Neural progenitor cell (in vitro differentiated cells): Measurements from ENCODE around the gene UBE2M. TPM values are rescaled to one million over a fixed set of nuclear protein-coding genes. Genes with fewer than 3 reads are reported as not detected.

Experiments used
- DNase-seq: peaks from one replicate; pipeline ENCODE4 v3.0.0-alpha.2; 2016; ENCODE audit warnings: low spot score
- H2AFZ ChIP-seq: fragments of 200-600 bp; sonication (generic); replicated peaks from 2 replicates; pipeline ENCODE4 v1.6.1; 2016; ENCODE audit warnings: antibody characterized with exemption
- H3F3A ChIP-seq: fragments of 200-600 bp; sonication (generic); 2 replicates; pipeline ENCODE4 v1.6.1; 2016; ENCODE audit warnings: antibody characterized with exemption, low read depth
- H3K27ac ChIP-seq: fragments of 200-600 bp; sonication (generic); 2 replicates; pipeline ENCODE4 v1.5.1; 2016; ENCODE audit warnings: mild to moderate bottlenecking
- H3K27me3 ChIP-seq: fragments of 200-600 bp; sonication (generic); 2 replicates; pipeline ENCODE4 v1.6.1; 2016; ENCODE audit warnings: mild to moderate bottlenecking, moderate library complexity
- H3K36me3 ChIP-seq: fragments of 200-600 bp; sonication (generic); 2 replicates; pipeline ENCODE4 v1.5.1; 2016
- H3K4me1 ChIP-seq: fragments of 200-600 bp; sonication (generic); 2 replicates; pipeline ENCODE4 v1.6.1; 2016; ENCODE audit warnings: mixed run types
- H3K4me2 ChIP-seq: fragments of 200-600 bp; sonication (generic); 2 replicates; pipeline ENCODE4 v1.6.1; 2016
- H3K4me3 ChIP-seq: fragments of 200-600 bp; sonication (generic); 2 replicates; pipeline ENCODE4 v1.5.1; 2016
- H3K79me2 ChIP-seq: fragments of 200-600 bp; sonication (generic); 2 replicates; pipeline ENCODE4 v1.6.1; 2016; ENCODE audit warnings: low read depth
- H3K9ac ChIP-seq: fragments of 200-600 bp; sonication (generic); 2 replicates; pipeline ENCODE4 v1.6.1; 2016
- H3K9me3 ChIP-seq: fragments of 200-600 bp; sonication (generic); 2 replicates; pipeline ENCODE4 v1.5.1; 2016; ENCODE audit warnings: low read depth
- H4K20me1 ChIP-seq: fragments of 200-600 bp; sonication (generic); 2 replicates; pipeline ENCODE4 v1.6.1; 2016; ENCODE audit warnings: low read depth
- H3K27ac Mint-ChIP-seq: 3 replicates; pipeline ENCODE4 v1.8.0; 2021; ENCODE audit warnings: mixed read lengths
- H3K27me3 Mint-ChIP-seq: 2 replicates; pipeline ENCODE4 v1.8.0; 2022; ENCODE audit warnings: low read depth, mild to moderate bottlenecking, inconsistent platforms, moderate library complexity, mixed read lengths; ENCODE audit not compliant: insufficient read depth
- H3K36me3 Mint-ChIP-seq: 3 replicates; pipeline ENCODE4 v1.8.0; 2021; ENCODE audit warnings: mixed read lengths
- H3K4me1 Mint-ChIP-seq: 3 replicates; pipeline ENCODE4 v1.8.0; 2021; ENCODE audit warnings: mixed read lengths
- H3K4me3 Mint-ChIP-seq: 3 replicates; pipeline ENCODE4 v1.8.0; 2021; ENCODE audit warnings: mild to moderate bottlenecking, moderate library complexity, mixed read lengths
- H3K9me3 Mint-ChIP-seq: 3 replicates; pipeline ENCODE4 v1.8.0; 2020; ENCODE audit warnings: mixed read lengths
- CTCF ChIP-seq: fragments of 200-600 bp; sonication (generic); IDR thresholded peaks from 2 replicates; pipeline ENCODE4 v1.5.1; 2017; ENCODE audit warnings: antibody characterized with exemption, mild to moderate bottlenecking
- EZH2 ChIP-seq: fragments of 200-600 bp; sonication (generic); IDR thresholded peaks from 2 replicates; pipeline ENCODE4 v1.6.1; 2017; ENCODE audit warnings: antibody characterized with exemption, mild to moderate bottlenecking, moderate library complexity
- EZH2phosphoT487 ChIP-seq: fragments of 200-600 bp; sonication (generic); IDR thresholded peaks from 2 replicates; pipeline ENCODE4 v1.6.1; 2017; ENCODE audit warnings: antibody characterized with exemption
- total RNA-seq: library from RNA; depleted of rRNA; stranded (reverse); fragments of >200 nt; gene quantifications from 2 replicates; pipeline ENCODE4 v1.2.3, GENCODE V29; 2015; ENCODE audit warnings: low replicate concordance

UBE2M gene
- total RNA-seq, 1 donor from 2014 or later, result 73.3 TPM

- Histone ChIP-seq H3K36me3 (no peaks in the 10 kb centered on the region), H3K4me1 (peaks cover 11% of the 10 kb centered on the region), H2AFZ (no peak overlapping the region), H3K79me2 (peaks cover 27% of the 10 kb centered on the region), H3K9ac (no peak overlapping the region), H3K4me2 (no peak overlapping the region), H3K9me3 (no peaks in the 10 kb centered on the region), H3K27me3 (no peaks in the 10 kb centered on the region), H3K4me3 (no peak overlapping the region), H3K27ac (no peak overlapping the region), H3F3A (peaks cover 43% of the 10 kb centered on the region), H4K20me1 (no peaks in the 10 kb centered on the region)
- peak overlapping the region; percentile 93 for H3K27ac Mint-ChIP-seq
- no peak for TF ChIP-seq CTCF
- no peak for TF ChIP-seq EZH2phosphoT487
- no peak for TF ChIP-seq EZH2
- no peaks in the 10 kb centered on the region for H3K36me3 Mint-ChIP-seq
- DNase-seq, result no peak
- H3K4me1 Mint-ChIP-seq, result peaks cover 23% of the 10 kb centered on the region
- H3K27me3 Mint-ChIP-seq, result peaks cover 15% of the 10 kb centered on the region
- no peaks in the 10 kb centered on the region for H3K9me3 Mint-ChIP-seq
- H3K4me3 Mint-ChIP-seq, result peak overlapping the region; percentile 69
Measured at GRCh38 chr19:58521651-58522050, 36.8 kb downstream of the UBE2M start.

GRCh38 chr19:58520257-58520599, 38.2 kb downstream of the UBE2M start:
- H3K36me3 Mint-ChIP-seq, result peaks cover 10% of the 10 kb centered on the region
- peak overlapping the region; percentile 94 for H3K4me3 Mint-ChIP-seq
- H3K4me1 Mint-ChIP-seq, result peaks cover 33% of the 10 kb centered on the region
- no peaks in the 10 kb centered on the region for H3K9me3 Mint-ChIP-seq
- H3K9me3 ChIP-seq, result no peaks in the 10 kb centered on the region
- H3K27ac ChIP-seq, result peak overlapping the region; percentile 69
- H3K36me3 ChIP-seq, result no peaks in the 10 kb centered on the region
- H3K27ac Mint-ChIP-seq, result peak overlapping the region; percentile 99
- H3K4me2 ChIP-seq, result peak overlapping the region; percentile 87
- peaks cover 40% of the 10 kb centered on the region for H3K79me2 ChIP-seq
- no peaks in the 10 kb centered on the region for H3K27me3 ChIP-seq
- peak overlapping the region; percentile 54 for H3K4me3 ChIP-seq
- H3K4me1 ChIP-seq, result peaks cover 11% of the 10 kb centered on the region
- DNase-seq, result no peak
- H3K9ac ChIP-seq, result peak overlapping the region; percentile 56
- peaks cover 12% of the 10 kb centered on the region for H3K27me3 Mint-ChIP-seq
- peaks cover 51% of the 10 kb centered on the region for H3F3A ChIP-seq
- TF ChIP-seq CTCF (no peak), EZH2phosphoT487 (no peak), EZH2 (no peak)
- no peaks in the 10 kb centered on the region for H4K20me1 ChIP-seq
- peak overlapping the region; percentile 20 for H2AFZ ChIP-seq

GRCh38 chr19:58519355-58520256, 38.8 kb downstream of the UBE2M start, which contains the start of gene ZBTB45:
Gene ZBTB45, minus strand, starts transcription at chr19:58519810. Its CDS starts 2,137 bp downstream, at chr19:58517673.
- no peaks in the 10 kb centered on the region for H3K27me3 ChIP-seq
- TF ChIP-seq EZH2phosphoT487 (peak; percentile 30), EZH2 (peak; percentile 61), CTCF (peak; percentile 74)
- peaks cover 3% of the 10 kb centered on the region for H4K20me1 ChIP-seq
- H3K4me2 ChIP-seq, result peak within 1 kb of the TSS; percentile 87
- peak within 1 kb of the TSS; percentile 54 for H3K4me3 ChIP-seq
- Mint-ChIP-seq H3K4me1 (peaks cover 33% of the 10 kb centered on the region), H3K27me3 (peaks cover 12% of the 10 kb centered on the region), H3K27ac (peak within 1 kb of the TSS; percentile 99), H3K4me3 (peak within 1 kb of the TSS; percentile 94), H3K9me3 (no peaks in the 10 kb centered on the region), H3K36me3 (peaks cover 13% of the 10 kb centered on the region)
- H3K4me1 ChIP-seq, result peaks cover 11% of the 10 kb centered on the region
- peaks cover 46% of the 10 kb centered on the region for H3K79me2 ChIP-seq
- peak within 1 kb of the TSS; percentile 69 for H3K27ac ChIP-seq
- peaks cover 57% of the 10 kb centered on the region for H3F3A ChIP-seq
- no peaks in the 10 kb centered on the region for H3K9me3 ChIP-seq
- no peaks in the 10 kb centered on the region for H3K36me3 ChIP-seq
- H3K9ac ChIP-seq, result peak within 1 kb of the TSS; percentile 56
- peak; percentile 95 for DNase-seq
- peak within 1 kb of the TSS; percentile 20 for H2AFZ ChIP-seq
